Activated CD4-positive, alpha-beta T cell treated with anti-CD3 and anti-CD28 coated beads, Interleukin-2, amount 50 U/mL, for 24 hours (primary cell): ENCODE measurements around the gene JMJD6.
"Not testable (repeated sequence)": the region's sequence is repeated elsewhere in the genome, so short reads cannot be mapped to it uniquely, and the experiment has no call there.

Experiments used
- DNase-seq, 2 donors: peaks; one replicate each; pipeline ENCODE4 v3.0.0-alpha.2; 2020; ENCODE audit warnings: low read depth in 1 of 2, low spot score in 1 of 2

The JMJD6 gene

DNA sequence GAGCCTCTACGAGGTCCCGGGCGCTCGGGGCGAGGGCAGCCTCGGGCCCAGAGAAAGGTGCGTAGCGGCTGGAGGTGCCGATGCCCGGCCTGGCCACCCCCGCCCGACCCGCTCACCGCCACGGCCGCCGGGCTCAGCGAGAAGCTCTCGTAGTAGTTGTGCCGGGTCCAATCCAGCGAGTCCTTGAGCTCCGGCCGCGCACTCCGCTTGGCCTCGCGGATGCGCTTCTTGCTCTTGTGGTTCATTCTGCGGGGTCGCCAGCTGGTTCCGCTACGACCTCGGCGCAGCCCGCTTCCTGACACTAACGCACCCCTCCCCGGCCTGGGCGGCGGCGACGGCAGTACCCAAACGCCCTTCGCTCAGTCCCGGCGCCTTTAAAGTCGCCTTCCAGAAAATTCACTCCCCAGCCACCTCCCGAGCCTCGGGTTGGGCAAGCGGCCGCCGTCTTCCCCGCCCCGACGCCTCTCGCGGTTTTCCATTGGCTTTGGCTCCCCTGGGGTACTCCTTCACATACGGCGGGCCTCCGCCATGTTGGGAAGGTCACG, at the start of gene JMJD6:
TSS of gene JMJD6 (minus strand) at position 376 of the 545 bp plus-strand sequence. CDS start at position 245, 131 bp downstream.
- peak; percentile 86 to 93 for DNase-seq

DNA sequence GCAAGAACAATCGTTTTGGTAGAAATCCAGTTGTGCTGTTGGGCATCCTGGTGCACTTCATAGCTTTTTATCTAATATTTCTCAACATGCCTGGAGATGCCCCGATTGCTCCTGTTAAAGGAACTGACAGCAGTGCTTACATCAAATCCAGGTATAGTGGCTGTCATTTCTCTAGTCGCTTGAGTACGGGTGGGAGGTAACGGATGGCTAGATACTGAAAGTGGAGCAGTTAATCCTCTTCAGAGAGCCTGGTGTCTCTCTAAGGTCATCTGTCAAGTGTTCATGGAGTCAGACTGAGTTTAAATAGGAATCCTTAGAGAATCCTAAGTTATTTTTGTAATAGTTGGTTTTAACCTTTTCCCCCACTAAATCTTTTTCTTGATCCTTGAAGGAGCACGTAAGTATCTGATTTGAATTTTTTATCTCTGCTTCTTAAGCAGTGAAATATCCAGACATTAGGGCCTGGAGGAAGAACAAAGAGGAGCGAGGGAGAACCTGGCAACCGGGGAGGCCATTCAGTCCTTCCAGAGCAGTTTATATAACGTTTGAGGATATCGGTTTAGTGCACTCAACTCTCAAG, 48.7 kb upstream of the JMJD6 start:
- no peak for DNase-seq

DNA sequence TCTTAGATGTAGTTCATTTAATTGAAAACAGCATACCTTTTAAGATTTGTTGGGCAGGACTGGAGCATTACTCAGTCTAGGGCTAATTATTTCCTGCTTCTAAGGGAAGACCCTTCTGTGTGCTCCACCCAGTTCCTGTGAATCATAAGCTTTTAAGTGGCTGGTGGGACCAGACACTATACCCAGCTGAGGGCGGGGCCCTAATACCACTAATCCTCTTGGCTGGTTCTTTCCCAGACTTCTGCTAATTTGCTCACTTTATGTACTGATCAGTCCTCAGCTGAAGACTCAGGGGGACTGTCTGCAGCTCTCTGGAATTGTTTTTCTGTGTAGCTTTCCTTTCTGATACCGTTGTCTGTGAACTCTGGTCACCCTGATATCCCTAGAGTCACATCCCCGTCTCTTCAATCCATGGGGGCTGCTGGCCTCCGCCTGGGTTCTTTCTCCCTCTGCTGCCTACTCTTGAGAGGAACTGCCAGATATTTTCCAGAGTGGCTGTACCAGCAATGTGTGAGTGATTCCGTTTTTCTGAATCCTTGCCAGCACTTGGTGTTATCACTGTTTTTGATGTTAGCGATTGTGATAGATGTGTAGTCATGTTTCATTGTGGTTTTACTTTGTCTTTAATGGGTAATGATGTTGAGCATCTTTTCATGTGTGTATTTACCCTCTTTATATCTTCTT, 46.6 kb upstream of the JMJD6 start:
- peak in 1 of 2 donors; percentile 35 for DNase-seq

DNA sequence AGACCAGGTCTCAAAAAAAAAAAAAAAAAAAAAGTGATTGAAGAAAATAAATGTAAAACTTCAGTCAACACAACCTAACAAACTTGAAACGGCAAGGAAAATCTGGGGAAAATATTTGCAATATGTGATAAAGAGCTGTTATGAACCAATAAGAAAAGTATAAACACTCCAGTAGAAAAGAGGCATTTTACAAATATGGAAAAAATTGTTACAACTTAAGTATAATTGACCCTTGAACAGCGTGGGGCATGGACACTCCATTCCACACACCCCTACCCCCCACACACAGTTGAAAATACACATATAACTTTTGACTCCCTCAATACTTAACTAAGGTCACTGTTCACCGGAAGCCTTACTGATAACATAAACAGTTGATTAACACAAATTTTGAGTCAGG, 32.2 kb upstream of the JMJD6 start:
- DNase-seq = no peak

DNA sequence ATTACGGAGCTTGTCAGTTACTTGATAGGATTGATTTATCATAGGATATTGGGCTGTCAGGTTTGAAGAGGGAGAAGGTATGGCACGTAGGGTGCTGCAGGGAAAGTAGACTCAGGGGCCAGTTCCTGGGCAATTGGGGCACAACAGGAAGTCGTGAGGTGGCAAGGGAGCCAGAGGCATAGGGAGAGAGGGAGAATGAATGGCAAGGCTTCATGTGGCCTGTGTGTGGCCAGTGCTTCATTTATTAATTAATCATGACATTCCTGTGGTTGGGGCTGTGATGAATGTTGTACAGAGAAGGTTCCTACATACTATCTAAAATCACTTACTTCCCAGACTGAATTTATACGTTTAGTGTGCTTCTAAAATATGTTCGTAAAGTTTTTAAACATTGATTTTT, 30.9 kb upstream of the JMJD6 start:
- DNase-seq = no peak

DNA sequence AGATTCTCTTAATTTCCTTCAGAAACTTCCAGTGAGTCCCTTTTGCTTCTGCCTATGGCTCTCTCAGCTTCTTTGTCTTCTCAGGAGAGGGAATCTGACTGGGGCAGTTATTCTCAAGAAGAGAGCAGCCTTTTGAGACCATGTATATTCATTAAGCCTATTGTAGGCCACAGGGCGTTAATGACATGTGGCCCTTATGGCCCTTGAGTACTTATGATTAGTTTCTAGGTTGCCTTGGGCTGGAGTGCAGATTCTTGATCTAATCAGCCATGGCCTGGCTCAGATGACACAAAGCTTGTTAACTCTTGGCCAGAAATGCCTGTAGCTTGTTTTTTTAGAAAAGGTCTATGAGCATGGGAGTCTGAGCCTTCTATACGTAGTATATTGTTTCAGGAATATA, 28.9 kb upstream of the JMJD6 start:
- no peak for DNase-seq

DNA sequence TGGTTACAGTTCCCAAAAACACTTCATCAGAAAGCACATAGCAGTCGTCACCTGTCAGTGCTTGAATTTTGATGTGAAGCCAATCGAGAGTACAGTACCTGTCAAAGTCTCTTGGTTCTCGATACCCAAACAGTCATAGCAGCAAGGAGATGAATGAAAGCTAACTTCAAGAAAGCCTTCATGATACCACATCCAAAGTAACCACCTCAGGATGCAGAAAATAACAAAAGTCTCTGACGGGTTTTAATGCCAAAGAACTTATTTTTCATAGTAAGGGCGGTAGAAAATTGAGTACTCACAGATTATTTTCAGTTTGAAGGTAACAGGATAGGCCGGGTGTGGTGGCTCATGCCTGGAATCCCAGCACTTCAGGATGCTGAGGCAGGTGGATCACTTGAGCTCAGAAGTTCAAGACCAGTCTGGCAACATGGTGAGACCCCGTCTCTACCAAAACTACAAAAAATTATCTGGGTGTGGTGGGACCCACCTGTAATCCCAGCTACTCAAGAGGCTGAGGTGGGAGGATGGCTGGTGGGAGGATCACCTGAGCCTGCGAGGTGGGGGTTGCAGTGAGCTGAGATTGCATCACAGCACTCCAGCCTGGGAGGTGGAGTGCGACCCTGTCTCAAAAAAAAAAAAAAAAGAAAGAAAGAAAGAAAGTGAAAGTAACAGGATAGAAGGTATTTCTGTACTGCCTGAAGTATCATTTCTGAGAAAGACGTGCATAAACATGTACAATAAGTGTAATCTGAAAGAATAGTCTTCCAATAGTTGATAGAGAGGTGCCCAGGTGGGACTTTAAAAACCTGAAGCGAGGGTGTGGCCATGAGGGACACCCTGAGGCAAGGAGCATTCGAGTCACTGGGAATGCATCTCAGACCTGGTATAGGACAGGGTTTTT, 26.9 kb upstream of the JMJD6 start:
- DNase-seq = no peak

DNA sequence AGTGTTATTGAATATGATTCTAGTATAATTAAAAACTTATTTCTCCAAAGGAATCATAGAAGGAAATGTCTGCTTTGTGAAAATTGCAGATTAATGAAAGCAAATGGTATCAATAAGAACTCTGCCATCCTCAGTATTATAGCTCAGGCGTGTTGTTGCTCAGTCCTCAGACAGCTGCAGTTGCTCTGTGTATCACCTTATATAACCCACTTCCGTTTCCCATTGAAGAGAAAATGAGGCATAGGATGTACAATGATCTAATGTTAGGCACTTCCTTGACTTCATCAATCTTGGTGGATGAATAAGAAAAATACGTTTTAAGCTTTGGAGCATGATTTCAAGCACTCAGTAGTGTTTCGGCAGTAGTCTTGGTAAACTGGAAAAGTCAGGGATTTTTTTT, 25.6 kb upstream of the JMJD6 start:
- no peak for DNase-seq

DNA sequence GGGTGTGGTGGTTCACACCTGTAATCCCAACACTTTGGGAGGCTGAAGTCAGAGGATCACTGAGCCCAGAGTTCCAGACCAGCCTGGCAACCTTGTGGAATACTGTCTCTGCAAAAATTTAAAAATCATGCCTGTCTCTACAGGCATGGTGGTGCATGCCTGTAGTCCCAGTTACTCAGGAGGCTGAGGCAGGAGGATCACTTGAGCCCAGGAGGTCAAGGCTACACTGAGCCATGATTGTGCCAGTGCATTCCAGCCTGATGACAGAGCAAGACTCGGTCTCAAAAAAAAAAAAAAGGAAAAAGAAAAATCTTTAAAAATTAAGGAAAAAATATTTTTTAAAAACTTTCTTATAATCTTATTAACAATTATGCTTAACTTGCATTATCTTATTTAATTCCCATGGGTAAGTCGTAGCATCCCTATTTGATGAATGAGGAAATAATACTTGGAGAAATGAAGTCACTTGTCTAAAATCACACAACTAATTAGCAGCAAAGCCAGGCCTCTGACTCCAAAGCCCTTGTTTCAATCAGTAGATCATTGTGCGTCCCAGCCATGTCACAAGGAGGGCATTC, 25.1 kb upstream of the JMJD6 start:
- DNase-seq = no peak

DNA sequence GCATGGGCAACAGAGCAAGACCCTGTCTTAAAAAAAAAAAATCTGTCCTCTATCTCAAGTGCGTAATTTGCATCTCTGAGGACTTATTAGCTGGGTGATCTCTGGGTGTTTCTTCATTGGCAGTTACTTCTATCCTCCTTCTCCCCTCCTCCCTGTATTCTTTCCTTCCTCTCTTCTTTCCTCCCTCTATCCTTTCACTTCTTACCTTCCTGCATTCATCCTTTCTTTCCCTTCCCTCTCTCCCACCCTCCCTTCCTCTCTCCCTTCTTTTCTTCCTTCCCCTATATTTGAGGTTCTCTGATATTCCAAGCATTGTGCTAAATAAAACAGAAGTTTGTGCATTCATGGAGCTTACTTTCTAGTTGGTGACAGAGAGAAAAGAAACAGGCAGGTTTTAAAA, 22.3 kb upstream of the JMJD6 start:
- DNase-seq = no peak

DNA sequence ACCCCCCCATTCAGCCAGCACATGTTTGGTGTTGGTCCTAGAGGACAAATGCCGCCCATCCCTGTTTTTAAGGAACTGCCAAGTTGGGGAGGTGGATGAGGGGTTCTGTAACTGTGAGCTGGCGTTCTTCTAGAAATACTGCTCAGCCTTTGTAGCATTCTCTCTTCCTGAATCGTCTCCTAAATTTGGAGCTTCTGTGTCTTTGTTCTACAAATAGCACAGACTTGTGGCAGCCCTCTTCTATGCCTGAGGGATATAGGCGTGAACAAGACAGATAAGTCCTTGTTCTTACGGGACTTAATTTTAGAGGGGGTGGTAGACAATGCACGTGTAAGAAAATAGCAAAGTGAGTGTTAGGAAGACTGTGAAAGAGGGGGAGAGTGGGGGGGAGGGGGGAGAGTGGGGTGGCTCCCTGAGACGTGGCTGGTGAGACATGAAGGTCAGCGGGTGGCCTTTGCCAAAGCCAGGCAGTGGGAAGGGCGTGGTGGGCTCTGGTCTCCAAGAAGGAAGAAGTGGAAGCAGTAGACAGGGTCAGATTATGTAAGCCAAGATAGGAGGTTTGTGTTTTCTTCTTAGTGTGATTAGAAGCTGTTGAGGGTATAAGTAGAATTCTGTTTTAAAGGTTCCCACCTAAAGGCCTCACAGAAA, 21.4 kb upstream of the JMJD6 start:
- DNase-seq = no peak

DNA sequence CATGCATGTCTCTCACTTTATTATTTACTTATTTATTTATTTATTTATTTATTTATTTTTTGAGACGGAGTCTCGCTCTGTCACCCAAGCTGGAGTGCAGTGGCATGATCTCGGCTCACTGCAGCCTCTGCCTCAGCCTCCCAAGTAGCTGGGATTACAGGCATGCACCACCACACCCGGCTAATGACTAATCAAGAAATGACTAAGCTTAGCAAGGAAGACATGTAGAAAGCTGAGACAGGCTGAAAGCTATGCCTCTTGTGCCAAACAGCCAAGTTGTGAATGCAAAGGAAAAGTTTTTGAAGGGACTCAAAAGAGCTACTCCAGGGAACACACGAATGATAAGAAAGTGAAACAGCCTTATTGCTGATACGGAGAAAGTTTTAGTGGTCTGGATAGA, 19.4 kb upstream of the JMJD6 start:
- DNase-seq = not testable (repeated sequence)

DNA sequence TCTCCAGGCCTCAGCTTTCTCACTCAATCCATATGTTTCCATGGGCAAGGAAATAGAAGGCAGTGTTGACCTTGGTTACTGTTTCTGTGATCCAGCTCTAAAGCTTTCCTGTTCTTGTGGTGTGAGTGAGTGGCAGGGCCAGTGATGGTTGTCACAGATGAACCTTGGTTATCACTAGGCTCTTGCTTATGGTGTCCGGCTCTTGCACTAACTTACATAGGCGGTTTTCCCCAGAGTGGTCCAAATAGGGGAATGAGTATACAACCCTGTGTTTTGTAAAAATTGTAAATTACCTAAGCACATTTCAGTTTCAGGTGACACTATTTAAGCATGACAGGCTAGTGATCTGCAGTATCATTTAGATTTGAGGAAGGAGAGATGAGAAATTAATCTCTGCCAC, 18.3 kb upstream of the JMJD6 start:
- DNase-seq = no peak

DNA sequence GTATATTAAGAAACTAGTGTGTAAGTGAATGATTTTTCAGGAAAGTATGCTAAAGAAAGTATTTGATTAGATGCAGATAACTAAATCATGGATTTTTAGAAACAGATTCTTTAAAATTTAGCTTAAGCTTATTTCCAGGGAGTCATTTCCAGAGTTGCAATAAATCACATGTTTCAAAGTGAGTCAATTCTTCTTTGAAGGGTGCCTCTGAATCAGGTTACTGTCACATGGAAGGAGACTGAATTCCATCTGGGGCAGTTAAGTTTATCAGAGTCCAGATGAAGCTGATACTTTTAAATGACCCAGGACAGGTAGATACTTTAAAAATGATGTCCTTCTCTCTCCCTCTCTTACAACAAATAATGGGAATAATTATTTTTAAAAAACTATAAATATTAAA, 16.6 kb upstream of the JMJD6 start:
- DNase-seq = no peak

DNA sequence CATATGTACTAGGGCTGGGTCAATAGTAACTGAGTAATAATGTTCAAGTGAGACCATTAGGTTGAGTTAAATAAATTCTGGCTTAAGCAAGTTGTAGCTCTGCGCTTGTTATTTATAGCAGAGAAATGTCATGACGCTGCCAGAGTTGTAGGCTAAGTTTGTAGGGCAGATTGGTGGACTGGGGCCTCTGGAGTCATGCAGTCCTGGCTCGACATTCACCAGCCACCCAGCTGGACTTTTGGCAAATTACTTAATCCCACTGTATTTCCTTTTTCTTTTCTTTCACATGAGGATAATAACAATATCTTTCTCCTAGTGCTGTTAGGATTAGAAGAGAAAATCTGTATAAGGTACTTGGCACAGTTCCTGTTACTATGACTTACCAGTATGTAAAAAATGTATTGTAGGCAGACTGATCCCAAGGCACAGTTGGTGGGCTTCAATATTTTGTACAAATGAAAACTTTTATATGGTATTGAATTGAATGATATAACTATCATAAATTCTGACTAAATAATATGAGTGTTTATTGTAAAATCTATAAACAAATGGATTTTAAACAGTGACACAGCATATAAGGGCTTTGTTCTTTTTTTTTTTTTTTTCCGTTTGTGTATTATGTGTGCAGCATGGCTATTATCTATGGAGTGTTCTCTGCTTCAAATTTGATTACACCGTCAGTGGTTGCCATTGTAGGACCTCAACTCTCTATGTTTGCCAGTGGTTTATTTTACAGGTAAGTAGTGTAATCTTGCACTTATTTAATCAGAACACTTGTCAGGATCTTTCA, 14.1 kb upstream of the JMJD6 start:
- no peak for DNase-seq

DNA sequence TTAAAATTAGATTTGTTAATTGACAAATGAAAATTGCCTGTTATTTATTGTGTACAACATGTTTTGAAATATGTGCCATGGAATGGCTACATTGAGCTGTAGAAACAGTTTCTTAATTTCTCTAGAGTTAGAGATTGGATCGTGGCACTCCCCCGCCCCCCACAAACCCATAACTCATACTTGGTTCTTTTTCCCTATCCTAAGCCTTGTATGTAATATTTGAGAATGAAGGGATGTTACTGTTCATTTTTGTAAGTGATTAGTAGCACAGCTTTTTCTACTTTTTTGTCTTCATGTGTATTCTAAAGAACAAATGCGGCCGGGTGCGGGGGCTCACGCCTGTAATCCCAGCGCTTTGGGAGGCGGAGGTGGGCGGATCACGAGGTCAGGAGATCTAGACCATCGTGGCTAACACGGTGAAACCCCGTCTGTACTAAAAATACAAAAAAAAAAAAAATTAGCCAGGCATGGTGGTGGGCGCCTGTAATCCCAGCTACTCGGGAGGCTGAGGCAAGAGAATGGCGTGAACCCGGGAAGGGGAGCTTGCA, 13.2 kb upstream of the JMJD6 start:
- DNase-seq = not testable (repeated sequence)

DNA sequence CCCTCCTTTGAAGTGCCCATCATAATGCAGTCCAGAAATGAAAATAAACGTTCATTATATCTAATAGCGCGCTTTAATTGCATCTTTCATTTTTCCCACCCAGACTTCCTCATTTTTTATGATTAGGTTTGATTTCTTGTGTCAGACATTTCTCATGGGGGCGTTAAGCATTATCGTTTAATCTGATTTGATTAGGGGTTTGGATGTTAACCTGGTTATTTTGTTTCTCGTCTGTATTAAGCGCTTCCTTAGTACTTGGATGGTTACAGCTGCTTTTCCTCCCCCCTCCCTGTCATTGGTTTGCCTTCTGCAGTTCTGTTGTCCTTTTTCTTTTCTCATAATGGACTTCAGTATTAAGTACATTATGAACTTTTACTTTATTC, 12.1 kb upstream of the JMJD6 start:
- DNase-seq = no peak

DNA sequence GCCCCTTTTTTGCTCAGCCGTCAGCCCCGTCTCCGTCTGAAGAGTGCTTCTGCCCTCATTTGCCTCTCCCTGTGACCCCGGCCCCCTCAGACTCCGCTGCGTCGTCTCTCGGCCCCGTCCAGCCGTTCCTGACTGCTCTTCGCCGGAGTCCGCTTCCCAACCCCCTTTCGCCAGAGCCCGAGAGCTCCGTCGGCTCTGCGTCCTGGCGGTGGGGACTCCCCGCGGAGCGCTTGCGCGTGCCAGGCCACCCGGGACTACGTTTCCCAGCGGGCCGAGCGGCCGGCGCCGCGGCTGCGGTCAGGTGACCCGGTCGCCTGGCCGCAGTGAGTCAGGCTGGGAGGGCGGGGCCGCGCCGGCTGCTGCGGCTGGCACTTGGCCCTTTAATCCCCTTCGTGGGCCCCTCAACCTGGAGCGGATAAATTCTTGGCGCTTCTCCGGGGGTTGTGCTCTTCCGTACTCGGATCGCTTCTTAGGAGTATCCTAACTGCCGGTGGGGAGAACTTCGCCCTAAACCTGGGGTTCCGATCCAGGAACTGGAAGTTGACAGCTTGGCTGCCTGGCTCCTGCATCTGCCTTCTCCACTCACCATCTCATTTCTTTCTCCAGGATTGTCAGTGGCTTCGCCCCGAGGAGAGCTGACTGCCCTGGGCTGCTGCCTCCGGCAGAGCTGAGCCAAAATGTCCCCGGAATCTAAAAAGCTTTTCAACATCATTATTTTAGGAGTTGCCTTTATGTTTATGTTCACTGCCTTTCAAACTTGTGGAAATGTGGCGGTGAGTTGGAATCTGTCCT, 11.5 kb upstream of the JMJD6 start, which contains the start of gene MFSD11:
TSS of gene MFSD11 (plus strand) at position 444 of the 792 bp plus-strand sequence. CDS start at position 678, 234 bp downstream.
- DNase-seq = peak; percentile 87 to 89

DNA sequence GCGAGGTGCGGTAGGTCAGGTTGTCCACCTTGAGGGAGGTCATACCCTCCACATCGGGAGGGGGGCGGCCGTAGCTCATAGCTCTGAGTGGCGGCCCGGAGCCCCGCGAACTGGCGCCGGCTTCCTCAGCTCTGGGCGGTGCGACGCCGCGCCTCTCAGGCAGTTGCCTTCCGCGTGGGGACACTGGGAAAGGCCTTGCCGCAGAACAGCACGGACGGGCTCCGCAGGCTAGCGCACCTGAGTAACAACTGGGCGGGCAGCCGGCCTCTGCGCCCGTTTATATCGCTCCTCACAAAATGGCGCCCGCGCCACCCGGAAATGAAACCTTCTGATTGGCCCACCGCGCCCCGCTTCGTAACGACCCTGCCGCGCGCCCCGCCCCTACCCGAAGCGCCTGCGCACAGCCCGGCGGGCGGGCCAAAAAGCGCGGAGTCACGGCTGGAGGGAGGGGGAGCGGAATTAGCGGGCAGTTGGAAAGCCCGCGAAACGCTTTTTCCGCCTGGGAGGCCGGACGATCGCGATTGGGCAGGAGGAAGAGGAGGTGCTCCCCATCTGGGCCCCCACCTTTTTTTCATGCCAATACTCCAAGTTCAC, 10.8 kb upstream of the JMJD6 start, which contains the start of gene SRSF2:
TSS of gene SRSF2 (minus strand) at position 250 of the 594 bp plus-strand sequence. CDS start at position 79, 171 bp downstream.
- peak; percentile 97 for DNase-seq
